ENCODE measurements around the gene TNRC6A.

DNA sequence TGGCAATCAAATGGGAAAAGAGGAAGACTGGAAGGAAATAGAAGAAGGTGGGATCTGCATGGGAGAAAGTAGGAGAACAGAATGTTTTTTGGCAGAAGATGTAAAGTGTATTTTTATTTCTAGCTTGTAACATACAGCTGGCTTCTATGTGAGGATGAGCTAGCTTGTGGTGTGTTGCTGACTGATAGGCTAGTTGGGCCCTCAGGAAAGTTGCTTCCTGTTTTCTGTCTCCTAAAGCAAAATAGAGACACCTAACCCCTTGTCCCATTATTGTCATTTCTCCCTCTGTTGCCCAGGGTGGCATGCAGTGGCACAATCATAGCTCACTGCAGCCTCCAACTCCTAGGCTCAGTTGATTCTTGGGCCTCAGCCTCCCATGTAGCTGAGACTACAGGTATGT lies 15.9 kb downstream of the TNRC6A start:
- TF ChIP-seq, protein P1, sequence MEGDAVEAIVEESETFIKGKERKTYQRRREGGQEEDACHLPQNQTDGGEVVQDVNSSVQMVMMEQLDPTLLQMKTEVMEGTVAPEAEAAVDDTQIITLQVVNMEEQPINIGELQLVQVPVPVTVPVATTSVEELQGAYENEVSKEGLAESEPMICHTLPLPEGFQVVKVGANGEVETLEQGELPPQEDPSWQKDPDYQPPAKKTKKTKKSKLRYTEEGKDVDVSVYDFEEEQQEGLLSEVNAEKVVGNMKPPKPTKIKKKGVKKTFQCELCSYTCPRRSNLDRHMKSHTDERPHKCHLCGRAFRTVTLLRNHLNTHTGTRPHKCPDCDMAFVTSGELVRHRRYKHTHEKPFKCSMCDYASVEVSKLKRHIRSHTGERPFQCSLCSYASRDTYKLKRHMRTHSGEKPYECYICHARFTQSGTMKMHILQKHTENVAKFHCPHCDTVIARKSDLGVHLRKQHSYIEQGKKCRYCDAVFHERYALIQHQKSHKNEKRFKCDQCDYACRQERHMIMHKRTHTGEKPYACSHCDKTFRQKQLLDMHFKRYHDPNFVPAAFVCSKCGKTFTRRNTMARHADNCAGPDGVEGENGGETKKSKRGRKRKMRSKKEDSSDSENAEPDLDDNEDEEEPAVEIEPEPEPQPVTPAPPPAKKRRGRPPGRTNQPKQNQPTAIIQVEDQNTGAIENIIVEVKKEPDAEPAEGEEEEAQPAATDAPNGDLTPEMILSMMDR (IDR thresholded peaks at IDR 0.05), result no peak
- no peak for TF ChIP-seq POLR2A (IDR thresholded peaks at IDR 0.05)

All from adrenal gland (tissue), 5 donors.